ENCODE data around the gene MTA3.

Gene MTA3

GRCh38 chr2:42765686-42766085, 197.3 kb downstream of the MTA3 start:
- DNase-seq = no peak

GRCh38 chr2:42767080-42767898, 198.9 kb downstream of the MTA3 start:
- no peak for DNase-seq

GRCh38 chr2:42767899-42768705, 199.7 kb downstream of the MTA3 start:
- DNase-seq = no peak

GRCh38 chr2:42768706-42769256, 200.3 kb downstream of the MTA3 start:
- DNase-seq = no peak

GRCh38 chr2:42769583-42770287, 201.3 kb downstream of the MTA3 start:
- DNase-seq = no peak

- no peak for DNase-seq
Observed at GRCh38 chr2:42770288-42771131, 202.1 kb downstream of the MTA3 start.

GRCh38 chr2:42771546-42772153, 203.2 kb downstream of the MTA3 start:
- no peak for DNase-seq

- no peak for DNase-seq
Observed at GRCh38 chr2:42775186-42775585, 206.8 kb downstream of the MTA3 start.

- no peak for DNase-seq
Observed at GRCh38 chr2:42775810-42776209, 207.4 kb downstream of the MTA3 start.

GRCh38 chr2:42777883-42778805, 209.7 kb downstream of the MTA3 start:
- no peak for DNase-seq

- no peak for DNase-seq
Observed at GRCh38 chr2:42781181-42781580, 212.7 kb downstream of the MTA3 start.

GRCh38 chr2:42783511-42783910, 215.1 kb downstream of the MTA3 start:
- no peak for DNase-seq

GRCh38 chr2:42784204-42784880, 215.9 kb downstream of the MTA3 start:
- DNase-seq = no peak

GRCh38 chr2:42786561-42787345, 218.3 kb downstream of the MTA3 start:
- no peak for DNase-seq

- DNase-seq = no peak
Observed at GRCh38 chr2:42787424-42787787, 219.0 kb downstream of the MTA3 start.

- no peak for DNase-seq
Observed at GRCh38 chr2:42787788-42788477, 219.5 kb downstream of the MTA3 start.

- no peak for DNase-seq
Observed at GRCh38 chr2:42788478-42788793, 220.0 kb downstream of the MTA3 start.

GRCh38 chr2:42788882-42789281, 220.4 kb downstream of the MTA3 start:
- no peak for DNase-seq

GRCh38 chr2:42789751-42790150, 221.3 kb downstream of the MTA3 start:
- DNase-seq = no peak

All from stimulated activated CD4-positive, alpha-beta T cell treated with anti-CD3 and anti-CD28 coated beads, Interleukin-2, amount 100 ng/mL, for 48 hours (primary cell).